ENCODE data around the gene RBP3.
A peak's percentile ranks its signal among the peaks of the same experiment; 100 is the strongest.

- TF ChIP-seq CTCF (IDR thresholded peaks at IDR 0.05 in 8 of 11, conservative IDR thresholded peaks at IDR 0.05 in 3 of 11) (peak; percentile 51 to 92 (median 86)), POLR2A (IDR thresholded peaks at IDR 0.05) (no peak)
Measured at GRCh38 chr10:47311932-47312662, 36.1 kb upstream of the RBP3 start.
